ENCODE measurements around the gene CACNA1B.

The CACNA1B gene

GRCh38 chr9:138047469-138048040, 170.0 kb downstream of the CACNA1B start:
- no peaks in the 10 kb centered on the region for H4K20me1 ChIP-seq (ENCODE audit: insufficient read depth, low read length)
- no peaks in the 10 kb centered on the region for H3K4me1 ChIP-seq (ENCODE audit: low read length)
- no peak overlapping the region for H2AFZ ChIP-seq (ENCODE audit: low read length)
- H3K79me2 ChIP-seq (ENCODE audit: low read length), result no peaks in the 10 kb centered on the region
- no peaks in the 10 kb centered on the region for H3K9me2 ChIP-seq (replicated peaks; ENCODE audit: insufficient read depth, low read length)
- no peak for DNase-seq
- no peaks in the 10 kb centered on the region for H3F3A ChIP-seq (ENCODE audit: insufficient read depth, low read length)
- H3K36me3 ChIP-seq (replicated peaks; ENCODE audit: insufficient read depth, low read length), result no peaks in the 10 kb centered on the region
- no peak overlapping the region for H3K9ac ChIP-seq (ENCODE audit: low read length)
- H3K4me3 ChIP-seq (ENCODE audit: low read length), result no peak overlapping the region
- H3K27me3 ChIP-seq (replicated peaks; ENCODE audit: insufficient read depth, low read length), result peaks cover 98% of the 10 kb centered on the region
- no peak overlapping the region for H3K4me2 ChIP-seq (ENCODE audit: low read depth, low read length)
- no peak for TF ChIP-seq EZH2phosphoT487 (IDR thresholded peaks at IDR 0.05; ENCODE audit: low read length)
- TF ChIP-seq CTCF (IDR thresholded peaks at IDR 0.05; ENCODE audit: low read length), result no peak
- no peak for TF ChIP-seq EZH2 (optimal IDR thresholded peaks at IDR 0.05; ENCODE audit: low read depth, low read length)
- H3K9me3 ChIP-seq (replicated peaks; ENCODE audit: insufficient read depth, low read length), result no peaks in the 10 kb centered on the region
- no peak overlapping the region for H3K27ac ChIP-seq (ENCODE audit: low read length)

DNA sequence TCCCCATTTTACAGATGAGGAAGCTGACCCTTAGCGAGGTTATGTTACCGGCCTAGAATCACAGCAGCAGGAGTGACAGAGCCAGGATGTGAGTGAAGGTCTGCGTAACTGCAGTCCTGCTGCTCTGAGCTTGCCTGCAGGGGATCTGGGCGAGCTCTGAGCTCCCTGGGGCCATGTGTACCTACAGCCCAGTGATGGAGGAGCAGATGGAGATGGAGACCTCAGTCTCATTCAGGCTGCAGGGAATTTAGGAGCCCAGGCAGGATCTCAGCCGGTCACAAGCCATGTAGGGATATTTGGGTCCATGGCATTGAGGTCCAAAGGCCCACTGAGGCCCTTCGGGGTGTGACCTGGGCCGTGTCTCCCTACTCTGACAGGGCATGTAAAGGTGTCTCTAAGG, 170.6 kb downstream of the CACNA1B start:
- Histone ChIP-seq H3K27ac (ENCODE audit: low read length) (no peak overlapping the region), H3K9me3 (replicated peaks; ENCODE audit: insufficient read depth, low read length) (no peaks in the 10 kb centered on the region), H3K36me3 (replicated peaks; ENCODE audit: insufficient read depth, low read length) (no peaks in the 10 kb centered on the region), H3K4me3 (ENCODE audit: low read length) (no peak overlapping the region), H3K4me1 (ENCODE audit: low read length) (no peaks in the 10 kb centered on the region), H3K9ac (ENCODE audit: low read length) (no peak overlapping the region), H3K4me2 (ENCODE audit: low read depth, low read length) (no peak overlapping the region), H3K27me3 (replicated peaks; ENCODE audit: insufficient read depth, low read length) (peaks cover 98% of the 10 kb centered on the region), H3K79me2 (ENCODE audit: low read length) (no peaks in the 10 kb centered on the region), H2AFZ (ENCODE audit: low read length) (no peak overlapping the region), H3F3A (ENCODE audit: insufficient read depth, low read length) (no peaks in the 10 kb centered on the region), H4K20me1 (ENCODE audit: insufficient read depth, low read length) (no peaks in the 10 kb centered on the region), H3K9me2 (replicated peaks; ENCODE audit: insufficient read depth, low read length) (no peaks in the 10 kb centered on the region)
- DNase-seq, result no peak
- TF ChIP-seq EZH2phosphoT487 (IDR thresholded peaks at IDR 0.05; ENCODE audit: low read length), result no peak
- TF ChIP-seq EZH2 (optimal IDR thresholded peaks at IDR 0.05; ENCODE audit: low read depth, low read length), result no peak
- no peak for TF ChIP-seq CTCF (IDR thresholded peaks at IDR 0.05; ENCODE audit: low read length)

DNA sequence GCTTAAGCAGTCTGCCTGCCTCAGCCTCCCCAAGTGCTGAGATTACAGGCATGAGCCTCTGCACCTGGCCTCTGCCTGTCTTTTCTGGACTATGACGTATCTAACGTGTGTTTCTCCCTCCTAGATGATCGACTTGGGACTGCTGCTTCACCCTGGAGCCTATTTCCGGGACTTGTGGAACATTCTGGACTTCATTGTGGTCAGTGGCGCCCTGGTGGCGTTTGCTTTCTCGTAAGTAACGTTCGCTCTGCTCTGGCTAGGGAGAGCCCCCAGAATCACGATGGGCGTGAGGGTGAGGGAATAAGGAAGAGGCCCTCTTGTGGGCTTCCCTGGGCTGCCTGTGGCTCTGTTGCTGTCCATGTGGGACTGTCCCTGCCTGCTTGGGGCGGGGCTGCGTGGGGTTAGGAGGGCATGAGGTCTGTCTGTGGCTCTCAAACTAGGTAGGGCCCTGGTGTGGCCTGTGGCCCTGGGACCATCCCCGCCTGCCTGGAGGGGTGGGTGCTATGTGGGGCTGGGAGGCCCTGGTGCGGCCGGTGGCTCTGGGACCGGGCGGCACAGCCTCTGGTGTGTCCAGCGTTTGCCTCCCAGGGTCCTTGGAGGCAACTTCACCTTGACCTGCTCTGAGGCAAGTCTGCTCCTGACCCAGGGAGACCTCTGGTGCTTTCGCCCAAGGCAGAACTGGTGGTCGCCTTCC, 171.7 kb downstream of the CACNA1B start:
- Histone ChIP-seq H3K4me1 (ENCODE audit: low read length) (no peaks in the 10 kb centered on the region), H3F3A (ENCODE audit: insufficient read depth, low read length) (no peaks in the 10 kb centered on the region), H3K4me2 (ENCODE audit: low read depth, low read length) (no peak overlapping the region), H3K9me3 (replicated peaks; ENCODE audit: insufficient read depth, low read length) (no peaks in the 10 kb centered on the region), H3K27ac (ENCODE audit: low read length) (no peak overlapping the region), H3K9me2 (replicated peaks; ENCODE audit: insufficient read depth, low read length) (no peaks in the 10 kb centered on the region), H2AFZ (ENCODE audit: low read length) (no peak overlapping the region), H3K36me3 (replicated peaks; ENCODE audit: insufficient read depth, low read length) (no peaks in the 10 kb centered on the region), H3K27me3 (replicated peaks; ENCODE audit: insufficient read depth, low read length) (peaks cover 94% of the 10 kb centered on the region), H3K4me3 (ENCODE audit: low read length) (no peak overlapping the region), H3K79me2 (ENCODE audit: low read length) (no peaks in the 10 kb centered on the region), H3K9ac (ENCODE audit: low read length) (no peak overlapping the region), H4K20me1 (ENCODE audit: insufficient read depth, low read length) (no peaks in the 10 kb centered on the region)
- TF ChIP-seq EZH2phosphoT487 (IDR thresholded peaks at IDR 0.05; ENCODE audit: low read length), result no peak
- TF ChIP-seq EZH2 (optimal IDR thresholded peaks at IDR 0.05; ENCODE audit: low read depth, low read length), result no peak
- TF ChIP-seq CTCF (IDR thresholded peaks at IDR 0.05; ENCODE audit: low read length), result no peak
- no peak for DNase-seq
